ENCODE results near the gene SSR3.

The SSR3 gene

GRCh38 chr3:156582532-156583183 is 27.7 kb upstream of the SSR3 start:
- no peak for TF ChIP-seq GATA3 (IDR thresholded peaks at IDR 0.05; ENCODE audit: low read depth, low read length)
- TF ChIP-seq GATA2 (IDR thresholded peaks at IDR 0.05; ENCODE audit: low read depth, low read length): no peak

- no peak for TF ChIP-seq GATA3 (IDR thresholded peaks at IDR 0.05; ENCODE audit: low read depth, low read length)
- TF ChIP-seq GATA2 (IDR thresholded peaks at IDR 0.05; ENCODE audit: low read depth, low read length): no peak
These were observed 27.0 kb upstream of the SSR3 start for GRCh38 chr3:156581954-156582353.

GRCh38 chr3:156581033-156581432 is 26.1 kb upstream of the SSR3 start:
- TF ChIP-seq GATA3 (IDR thresholded peaks at IDR 0.05; ENCODE audit: low read depth, low read length): no peak
- no peak for TF ChIP-seq GATA2 (IDR thresholded peaks at IDR 0.05; ENCODE audit: low read depth, low read length)

GRCh38 chr3:156579427-156579851 is 24.5 kb upstream of the SSR3 start:
- TF ChIP-seq GATA3 (IDR thresholded peaks at IDR 0.05; ENCODE audit: low read depth, low read length): no peak
- no peak for TF ChIP-seq GATA2 (IDR thresholded peaks at IDR 0.05; ENCODE audit: low read depth, low read length)

GRCh38 chr3:156577736-156578135 is 22.8 kb upstream of the SSR3 start:
- TF ChIP-seq GATA3 (IDR thresholded peaks at IDR 0.05; ENCODE audit: low read depth, low read length) (no peak), GATA2 (IDR thresholded peaks at IDR 0.05; ENCODE audit: low read depth, low read length) (no peak)

GRCh38 chr3:156576651-156577348 is 21.9 kb upstream of the SSR3 start:
- TF ChIP-seq GATA2 (IDR thresholded peaks at IDR 0.05; ENCODE audit: low read depth, low read length): no peak
- no peak for TF ChIP-seq GATA3 (IDR thresholded peaks at IDR 0.05; ENCODE audit: low read depth, low read length)

- TF ChIP-seq GATA2 (IDR thresholded peaks at IDR 0.05; ENCODE audit: low read depth, low read length) (no peak), GATA3 (IDR thresholded peaks at IDR 0.05; ENCODE audit: low read depth, low read length) (no peak)
These were observed 21.1 kb upstream of the SSR3 start for GRCh38 chr3:156576051-156576450.

GRCh38 chr3:156575641-156576040 is 20.7 kb upstream of the SSR3 start:
- TF ChIP-seq GATA3 (IDR thresholded peaks at IDR 0.05; ENCODE audit: low read depth, low read length) (no peak), GATA2 (IDR thresholded peaks at IDR 0.05; ENCODE audit: low read depth, low read length) (no peak)

GRCh38 chr3:156563900-156564682 is 9.2 kb upstream of the SSR3 start:
- TF ChIP-seq GATA2 (IDR thresholded peaks at IDR 0.05; ENCODE audit: low read depth, low read length) (no peak), GATA3 (IDR thresholded peaks at IDR 0.05; ENCODE audit: low read depth, low read length) (no peak)

GRCh38 chr3:156561533-156561932 is 6.6 kb upstream of the SSR3 start:
- TF ChIP-seq GATA3 (IDR thresholded peaks at IDR 0.05; ENCODE audit: low read depth, low read length) (no peak), GATA2 (IDR thresholded peaks at IDR 0.05; ENCODE audit: low read depth, low read length) (no peak)

- TF ChIP-seq GATA2 (IDR thresholded peaks at IDR 0.05; ENCODE audit: low read depth, low read length) (no peak), GATA3 (IDR thresholded peaks at IDR 0.05; ENCODE audit: low read depth, low read length) (no peak)
These were observed 4.4 kb upstream of the SSR3 start for GRCh38 chr3:156559321-156559720.

- TF ChIP-seq GATA3 (IDR thresholded peaks at IDR 0.05; ENCODE audit: low read depth, low read length) (no peak), GATA2 (IDR thresholded peaks at IDR 0.05; ENCODE audit: low read depth, low read length) (peak; percentile 78)
These were observed 3.5 kb upstream of the SSR3 start for GRCh38 chr3:156558389-156558788.

GRCh38 chr3:156554515-156554841 is 439 bp downstream of the SSR3 start:
- TF ChIP-seq GATA3 (IDR thresholded peaks at IDR 0.05; ENCODE audit: low read depth, low read length) (no peak), GATA2 (IDR thresholded peaks at IDR 0.05; ENCODE audit: low read depth, low read length) (no peak)

GRCh38 chr3:156553705-156554356 is 1.1 kb downstream of the SSR3 start:
- TF ChIP-seq GATA3 (IDR thresholded peaks at IDR 0.05; ENCODE audit: low read depth, low read length): no peak
- no peak for TF ChIP-seq GATA2 (IDR thresholded peaks at IDR 0.05; ENCODE audit: low read depth, low read length)

Measured in SH-SY5Y (cell line).